HG02642 (cell line): ENCODE data around the gene PPM1L.
"Not testable (repeated sequence)": the region's sequence is repeated elsewhere in the genome, so short reads cannot be mapped to it uniquely, and the experiment has no call there.

Experiments used
- ATAC-seq: cut with Tn5 transposase; IDR thresholded peaks from one replicate; pipeline ENCODE4 v1.9.1; 2021; ENCODE audit warnings: mild to moderate bottlenecking; ENCODE audit not compliant: unreplicated experiment, poor library complexity

The PPM1L gene

DNA sequence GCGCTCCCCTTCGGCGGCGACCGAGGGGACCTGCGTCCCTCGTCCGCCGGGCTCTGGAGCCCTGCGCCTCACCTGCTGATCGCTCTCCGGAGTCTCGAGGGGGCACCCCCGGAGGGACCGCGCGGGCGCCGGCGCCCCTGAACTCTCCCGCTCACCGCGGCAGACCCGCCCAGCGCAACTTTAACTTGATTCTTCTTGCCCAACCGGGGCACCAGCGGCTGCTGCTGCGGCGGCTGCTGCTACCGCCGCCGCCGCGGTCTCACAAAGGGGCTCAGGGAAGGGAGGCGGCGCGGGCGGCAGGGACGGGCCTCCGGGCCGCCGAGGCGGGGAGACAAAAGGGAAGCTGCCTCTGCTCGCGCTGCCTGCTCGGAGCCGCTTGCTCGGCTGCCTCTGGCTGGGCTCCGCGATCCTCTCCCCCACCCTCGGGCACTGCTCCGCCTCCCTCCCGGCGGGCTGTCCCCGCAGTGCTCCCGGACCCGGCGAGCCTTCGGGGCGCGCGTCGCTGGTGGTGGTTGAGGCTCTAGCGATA lies at the start of gene PPM1L:
TSS of gene PPM1L (plus strand) at position 456 of the 529 bp plus-strand sequence.
- peak; percentile 51 for ATAC-seq

GRCh38 chr3:160707187-160707794 lies 48.7 kb upstream of the PPM1L start:
- ATAC-seq, result peak; percentile 52

GRCh38 chr3:160709477-160710182 lies 46.4 kb upstream of the PPM1L start:
- no peak for ATAC-seq

DNA sequence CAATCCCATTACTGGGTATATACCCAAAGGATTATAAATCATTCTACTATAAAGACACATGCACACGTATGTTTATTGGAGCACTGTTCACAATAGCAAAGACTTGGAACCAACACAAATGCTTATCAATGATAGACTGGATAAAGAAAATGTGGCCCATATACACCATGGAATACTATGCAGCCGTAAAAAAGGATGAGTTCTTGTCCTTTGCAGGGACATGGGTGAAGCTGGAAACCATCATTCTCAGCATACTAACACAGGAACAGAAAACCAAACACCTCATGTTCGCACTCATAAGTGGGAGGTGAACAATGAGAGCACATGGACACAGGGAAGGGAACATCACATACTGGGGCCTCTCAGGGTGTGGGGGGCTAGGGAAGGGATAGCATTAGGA lies 42.9 kb upstream of the PPM1L start:
- ATAC-seq, result not testable (repeated sequence)

- ATAC-seq, result no peak
These were observed 36.3 kb upstream of the PPM1L start for GRCh38 chr3:160719710-160720109.

DNA sequence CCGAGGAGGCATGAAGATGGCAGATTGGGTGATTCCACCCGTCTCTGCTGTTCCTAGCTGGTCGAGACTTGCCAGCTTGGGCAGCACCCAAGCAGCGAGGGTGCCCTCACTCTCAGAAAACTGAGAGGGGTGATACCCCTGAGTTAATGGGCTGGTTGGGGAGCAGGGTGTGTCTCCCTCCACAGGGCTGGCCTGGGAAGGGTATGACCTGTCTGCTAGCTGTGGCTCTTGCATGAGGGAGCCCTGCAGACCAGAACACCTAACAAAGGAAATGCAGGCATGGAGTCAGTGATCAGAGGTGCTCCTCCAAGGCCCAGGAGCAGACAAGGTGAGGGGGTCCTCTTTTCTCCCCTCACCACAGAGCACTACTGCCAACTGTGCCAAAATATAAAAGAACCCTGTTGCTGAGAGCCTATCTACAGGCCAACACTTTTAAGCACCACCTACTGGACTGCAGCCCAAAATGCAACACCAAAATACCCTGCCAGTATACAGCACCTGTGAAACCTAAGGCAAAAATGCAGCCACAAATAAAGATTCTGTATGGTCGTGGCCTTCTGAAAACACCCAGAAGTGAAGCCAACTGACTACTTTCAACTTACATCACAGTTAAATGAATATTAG lies 35.8 kb upstream of the PPM1L start:
- ATAC-seq, result peak; percentile 65

- ATAC-seq, result no peak
These were observed 33.7 kb upstream of the PPM1L start for GRCh38 chr3:160722331-160722730.

- ATAC-seq, result no peak
These were observed 30.7 kb upstream of the PPM1L start for GRCh38 chr3:160725338-160725737.

DNA sequence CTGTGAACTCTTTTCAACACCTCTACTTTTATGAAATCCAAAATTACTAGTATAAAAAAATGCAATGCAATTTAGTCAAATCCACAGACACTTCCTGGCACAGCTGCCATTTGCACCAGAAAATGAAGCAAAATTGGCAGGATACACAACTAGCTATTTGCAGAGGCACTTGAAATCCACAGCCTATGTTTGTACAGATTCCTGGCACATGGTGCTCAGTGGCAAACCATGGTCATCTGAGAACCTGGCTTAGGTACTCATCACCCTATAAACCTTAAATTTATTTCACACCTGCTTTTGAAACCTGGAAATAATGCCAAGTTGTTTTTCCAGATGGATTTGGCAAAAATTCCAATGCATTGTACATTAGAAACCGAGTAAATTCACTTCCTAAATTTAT lies 20.2 kb upstream of the PPM1L start:
- no peak for ATAC-seq

GRCh38 chr3:160738048-160738447 lies 18.0 kb upstream of the PPM1L start:
- ATAC-seq, result no peak

GRCh38 chr3:160739079-160739478 lies 17.0 kb upstream of the PPM1L start:
- no peak for ATAC-seq

GRCh38 chr3:160746976-160747375 lies 9.1 kb upstream of the PPM1L start:
- no peak for ATAC-seq

DNA sequence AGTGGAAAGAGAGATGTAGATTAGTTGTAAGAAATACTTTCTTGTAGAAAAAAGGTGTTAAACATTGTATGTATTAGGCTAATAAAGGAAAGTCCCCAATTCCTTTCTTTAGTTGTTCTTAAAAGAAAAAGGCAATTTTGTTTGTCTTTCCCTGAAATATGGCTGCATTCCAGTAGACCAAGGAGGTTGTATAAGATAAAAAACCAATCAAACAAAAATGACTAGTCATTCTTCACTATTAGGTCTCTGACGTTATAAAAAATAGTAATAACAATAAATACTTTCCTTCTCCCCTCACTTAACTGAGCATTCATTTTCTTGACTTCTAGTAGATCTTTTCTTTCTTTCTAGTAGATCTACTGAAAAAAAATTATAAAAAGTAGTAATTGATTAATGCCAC lies 8.6 kb upstream of the PPM1L start:
- no peak for ATAC-seq

DNA sequence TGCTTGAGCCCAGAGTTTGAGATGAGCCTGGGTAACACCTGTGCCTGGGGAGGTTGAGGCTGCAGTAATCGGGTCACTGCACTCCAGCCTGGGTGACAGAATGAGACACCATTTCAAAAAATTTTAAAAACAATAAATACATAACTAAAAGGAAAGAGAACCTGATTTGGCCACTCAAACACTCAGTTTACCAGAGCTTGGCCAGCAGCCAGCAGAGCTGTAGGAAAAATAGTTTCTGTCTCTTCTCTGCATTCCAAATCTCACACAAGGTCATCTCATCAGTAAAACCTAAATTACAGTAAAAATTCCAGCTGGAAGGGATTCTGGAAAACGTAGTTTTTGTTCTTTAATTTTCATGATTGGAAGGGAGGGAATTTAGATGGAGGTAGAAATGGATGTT lies 7.8 kb upstream of the PPM1L start:
- no peak for ATAC-seq

GRCh38 chr3:160748787-160749186 lies 7.2 kb upstream of the PPM1L start:
- no peak for ATAC-seq

DNA sequence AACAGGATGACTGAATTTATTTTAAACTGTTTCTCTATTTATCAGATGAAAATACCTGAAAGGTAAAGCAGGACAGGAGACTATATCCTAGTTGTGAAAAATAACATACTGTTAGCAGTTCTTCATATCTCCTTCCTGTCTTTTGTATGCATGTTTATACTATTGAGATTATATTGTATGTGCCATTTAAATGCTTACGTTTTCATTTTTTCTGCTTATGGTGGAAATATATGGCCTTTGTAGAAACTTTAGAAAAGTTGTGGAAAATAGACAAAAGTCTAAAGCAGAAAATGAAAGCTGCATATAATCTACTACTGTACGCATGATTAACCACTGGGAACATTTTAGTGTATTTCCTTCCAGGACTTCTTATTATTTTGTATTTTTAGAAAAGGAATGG lies 2.1 kb upstream of the PPM1L start:
- no peak for ATAC-seq

DNA sequence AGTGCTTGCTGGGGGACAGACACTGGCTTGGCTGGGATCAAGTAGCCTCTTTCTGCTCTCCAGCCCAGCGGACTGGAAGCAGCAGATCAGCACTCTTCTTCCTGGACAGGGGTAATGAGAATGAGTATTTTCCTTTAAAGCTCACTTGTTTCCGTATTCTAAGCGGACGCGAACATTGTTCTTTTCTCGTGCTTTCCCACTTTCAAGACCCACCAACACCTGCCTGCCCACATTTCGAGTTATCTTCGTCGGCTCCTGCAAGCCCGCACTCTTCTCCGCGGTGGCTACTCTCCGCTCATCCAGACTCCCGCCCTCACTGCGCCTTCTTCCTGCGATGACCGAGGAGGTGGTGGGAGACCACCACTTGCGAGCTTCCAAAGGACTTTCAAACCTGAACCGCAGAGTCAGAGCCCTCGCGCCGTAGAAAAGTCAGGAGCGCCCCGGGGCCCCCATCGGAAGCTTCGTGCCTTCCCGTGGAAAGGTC lies 1.6 kb upstream of the PPM1L start:
- no peak for ATAC-seq

- ATAC-seq, result peak; percentile 93
These were observed 930 bp upstream of the PPM1L start for GRCh38 chr3:160754855-160755747.

GRCh38 chr3:160757233-160758106 lies 1.4 kb downstream of the PPM1L start:
- no peak for ATAC-seq
